NCI-H1105 (cell line): ENCODE data around the gene DCAF8.

Experiments used
- DNase-seq: peaks from one replicate; lab custom pipeline; 2025; lab: John Stamatoyannopoulos, UW

The DCAF8 gene

DNA sequence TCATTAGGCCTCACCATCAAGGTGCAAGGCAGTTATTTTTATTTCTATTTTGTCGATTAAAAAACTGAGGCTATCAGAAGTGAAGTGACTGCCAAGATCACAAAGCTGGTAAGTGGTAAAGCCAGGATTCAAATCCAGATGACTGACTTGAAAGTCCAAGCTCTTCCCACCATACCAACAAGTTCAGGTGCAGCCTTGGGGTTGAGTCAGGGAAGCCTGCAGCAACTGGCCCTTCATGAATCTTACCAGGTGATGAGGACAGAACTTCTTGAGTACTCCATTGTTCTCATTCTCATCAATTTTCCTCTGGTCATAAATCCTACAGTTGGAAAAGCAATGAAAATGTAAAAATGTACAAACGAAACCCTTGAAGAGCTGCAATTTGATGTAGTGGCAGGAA is 37.0 kb downstream of the DCAF8 start:
- no peak for DNase-seq

DNA sequence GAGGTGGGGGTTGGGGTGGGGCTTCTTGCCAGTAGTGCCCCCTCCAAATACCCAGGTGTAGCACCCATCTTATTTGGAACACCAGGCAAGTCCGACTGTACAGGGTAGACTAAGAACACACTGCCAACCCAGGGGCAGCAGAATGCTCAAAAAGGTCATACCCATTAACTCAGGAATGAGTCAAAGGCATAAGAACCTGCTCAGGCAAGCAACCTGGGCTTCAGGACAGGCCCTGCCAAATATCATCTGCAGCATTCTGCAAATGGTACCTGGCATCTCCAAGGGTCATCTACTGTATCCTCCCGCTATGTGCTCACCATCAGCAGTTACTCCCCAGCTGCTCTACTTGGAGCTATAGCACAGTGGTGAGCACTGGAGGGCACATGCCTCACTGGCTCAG is 37.7 kb downstream of the DCAF8 start:
- no peak for DNase-seq

DNA sequence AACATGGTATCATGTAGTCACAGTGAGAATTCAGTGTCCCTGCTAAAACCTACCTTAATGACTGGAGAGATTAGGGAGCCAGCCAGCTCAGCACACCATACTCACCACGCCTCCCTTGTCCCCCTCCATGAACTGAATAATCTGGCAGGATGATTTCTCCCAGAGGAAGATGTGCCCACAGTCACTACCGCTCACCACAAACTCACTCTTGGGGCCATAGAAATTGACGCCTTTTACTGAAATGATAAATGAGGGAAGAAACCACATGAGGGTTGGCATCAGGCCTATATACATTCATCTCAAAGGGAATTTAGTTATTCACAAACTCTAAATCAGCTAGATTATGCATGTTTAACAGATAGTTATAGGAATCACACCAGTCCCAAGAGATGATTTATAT is 39.8 kb downstream of the DCAF8 start:
- DNase-seq, result no peak

- DNase-seq, result no peak
Observed at GRCh38 chr1:160221089-160221488, 41.3 kb downstream of the DCAF8 start.

DNA sequence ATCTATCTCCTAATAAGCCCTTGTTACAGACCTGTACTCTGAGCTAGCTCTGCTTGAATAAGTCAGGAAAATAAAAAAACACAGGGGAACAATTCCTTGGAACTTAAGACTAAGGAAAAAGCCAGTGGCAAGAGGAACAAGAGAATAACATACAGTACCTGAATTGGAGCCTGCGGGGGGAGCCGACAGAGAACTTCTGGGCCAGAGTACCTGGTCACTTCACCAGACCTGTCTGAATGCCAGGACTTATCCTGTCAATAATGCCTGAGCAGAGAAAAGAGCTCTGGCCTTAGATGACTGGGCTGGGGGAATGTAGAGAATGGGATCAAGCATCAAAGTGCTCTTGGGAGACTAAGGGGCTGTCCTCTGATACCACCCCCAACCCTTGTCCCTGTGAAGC is 42.0 kb downstream of the DCAF8 start:
- no peak for DNase-seq

- no peak for DNase-seq
Observed at GRCh38 chr1:160219062-160219929, 43.1 kb downstream of the DCAF8 start.

DNA sequence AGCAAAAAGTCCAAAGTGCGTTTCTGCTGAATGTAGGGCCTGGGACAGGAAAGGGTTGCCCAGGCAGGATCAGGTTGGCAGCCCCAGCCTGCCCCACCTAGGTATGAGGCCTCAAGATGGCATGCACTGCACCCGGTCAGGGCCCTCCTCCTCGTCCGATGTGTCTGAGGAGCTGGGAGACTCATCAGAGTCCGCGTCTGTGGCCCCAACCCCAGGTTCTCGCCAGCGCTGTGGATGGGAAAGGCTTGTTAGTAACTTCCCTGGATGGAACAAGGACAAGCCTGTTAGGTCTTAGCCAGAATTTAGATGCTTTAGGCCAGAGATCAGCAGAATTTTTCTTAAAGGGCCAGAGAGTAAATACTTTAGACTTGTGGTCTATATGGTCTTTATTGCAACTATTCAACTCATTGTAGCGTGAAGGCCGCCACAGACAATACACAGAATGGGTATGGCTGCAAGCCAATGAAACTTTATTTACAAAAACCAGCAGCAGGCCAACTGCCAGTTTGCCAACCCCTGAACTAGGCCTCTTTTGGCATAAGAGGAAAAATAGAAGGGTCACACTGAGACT is 44.8 kb downstream of the DCAF8 start:
- DNase-seq, result peak; percentile 9

GRCh38 chr1:160216301-160216700 is 46.0 kb downstream of the DCAF8 start:
- DNase-seq, result no peak

DNA sequence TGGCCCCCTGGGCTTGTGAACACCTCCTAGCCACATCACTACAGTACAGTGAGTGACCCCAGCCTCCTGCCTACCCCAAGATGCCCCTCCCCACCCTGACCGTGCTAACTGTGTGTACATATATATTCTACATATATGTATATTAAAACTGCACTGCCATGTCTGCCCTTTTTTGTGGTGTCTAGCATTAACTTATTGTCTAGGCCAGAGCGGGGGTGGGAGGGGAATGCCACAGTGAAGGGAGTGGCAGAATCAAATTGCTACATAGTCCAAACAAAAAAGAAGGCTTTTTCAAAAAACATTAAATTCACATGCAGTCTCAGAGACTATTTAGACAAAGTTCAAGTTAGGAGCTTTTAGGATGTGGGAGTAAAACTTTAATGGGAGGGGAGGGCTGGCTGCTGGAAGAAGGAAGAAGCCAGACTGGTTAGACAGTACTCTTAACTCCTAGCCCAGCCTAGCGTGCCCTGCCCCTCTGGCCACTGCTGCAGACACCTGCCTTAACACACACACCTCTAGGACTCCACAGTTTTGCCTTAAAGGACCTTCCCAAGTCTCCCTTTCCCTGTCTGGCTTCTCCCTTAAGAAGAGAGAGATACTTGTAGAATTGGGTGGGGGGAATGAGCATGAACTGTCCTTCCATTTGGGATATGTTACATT is 47.7 kb downstream of the DCAF8 start:
- no peak for DNase-seq

DNA sequence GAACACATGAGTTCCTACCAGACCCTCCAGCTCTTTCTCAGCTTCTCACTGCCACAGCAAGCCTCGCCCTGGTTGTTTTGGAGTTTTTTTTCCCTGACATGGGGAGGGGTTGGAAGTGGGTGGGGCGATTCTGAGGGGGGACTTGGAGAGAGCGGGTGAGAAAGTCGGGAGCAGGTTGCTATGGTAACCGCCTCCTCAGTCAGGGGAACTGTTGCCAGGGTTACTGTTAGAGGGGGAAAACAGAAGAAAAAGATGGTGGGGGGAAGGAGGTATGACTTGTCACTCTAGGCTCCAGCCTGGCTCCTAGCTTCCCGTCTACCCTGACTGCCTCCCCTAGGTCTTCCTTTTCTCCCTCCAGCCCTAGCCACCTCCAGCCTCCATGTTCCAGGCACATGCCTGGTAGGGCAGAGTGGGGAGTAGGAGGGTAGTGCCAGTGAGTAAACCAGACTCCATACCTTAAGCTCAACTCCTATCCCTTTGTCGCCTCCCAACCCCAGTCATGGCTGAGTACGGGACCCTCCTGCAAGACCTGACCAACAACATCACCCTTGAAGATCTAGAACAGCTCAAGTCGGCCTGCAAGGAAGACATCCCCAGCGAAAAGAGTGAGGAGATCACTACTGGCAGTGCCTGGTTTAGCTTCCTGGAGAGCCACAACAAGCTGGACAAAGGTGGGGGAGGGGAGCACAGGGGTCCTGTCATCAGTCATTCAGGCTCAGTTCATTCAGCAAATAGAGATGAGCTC is 51.1 kb downstream of the DCAF8 start:
- DNase-seq, result peak; percentile 8

DNA sequence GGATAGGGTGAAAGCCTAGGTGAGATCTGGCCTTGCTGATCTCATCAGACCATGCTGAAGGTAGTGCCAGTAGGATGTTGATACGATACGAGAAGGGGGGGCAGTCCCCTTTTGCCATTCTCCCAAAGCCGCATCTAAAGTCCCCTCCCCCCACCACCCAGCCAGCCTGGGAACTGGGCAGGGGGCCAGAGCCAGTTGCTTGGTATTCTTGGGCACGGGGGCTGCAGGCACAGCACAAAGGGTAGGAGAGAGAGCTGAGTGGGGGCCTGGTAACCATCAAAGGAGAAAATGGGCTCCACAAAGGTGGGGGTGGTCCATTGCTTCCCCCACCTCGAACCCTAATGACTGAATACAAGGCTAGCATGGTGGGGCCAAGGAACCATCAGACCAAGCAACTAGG is 51.8 kb downstream of the DCAF8 start:
- no peak for DNase-seq

DNA sequence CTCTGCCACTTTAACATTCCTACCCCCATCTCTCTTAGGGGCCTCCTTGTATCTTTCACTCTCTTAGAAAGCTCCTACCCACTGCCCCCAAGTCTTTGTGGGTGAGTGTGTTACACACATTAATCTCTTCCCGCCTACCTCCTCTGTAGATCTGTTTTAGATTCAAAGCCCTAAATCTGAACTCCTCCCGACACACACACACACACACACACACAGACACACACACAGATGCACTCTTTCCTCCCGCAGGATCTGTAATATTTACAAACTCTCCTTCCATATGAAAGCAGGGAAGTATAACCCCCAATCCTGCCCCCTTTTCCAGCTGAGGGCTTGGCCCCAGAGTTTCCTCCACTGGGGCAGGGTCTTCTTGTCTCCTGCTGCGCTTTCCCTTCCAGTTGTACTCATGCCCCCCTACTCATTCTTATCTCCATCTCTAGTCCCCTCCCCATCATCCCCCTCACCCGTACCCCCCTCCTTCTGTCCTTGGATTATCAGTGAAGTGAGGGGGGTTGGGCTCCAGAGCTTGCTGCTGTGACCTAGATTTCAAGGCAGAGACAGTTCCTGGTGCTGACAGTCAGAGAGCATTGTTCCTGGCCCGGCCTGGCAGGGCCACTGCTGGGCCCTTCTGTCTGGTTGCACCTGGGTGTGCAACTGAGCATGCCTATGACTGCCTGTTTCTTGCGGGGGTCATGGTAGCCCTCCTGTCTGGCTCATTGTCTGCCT is 52.9 kb downstream of the DCAF8 start:
- no peak for DNase-seq

- DNase-seq, result no peak
Observed at GRCh38 chr1:160208557-160209320, 53.6 kb downstream of the DCAF8 start.

DNA sequence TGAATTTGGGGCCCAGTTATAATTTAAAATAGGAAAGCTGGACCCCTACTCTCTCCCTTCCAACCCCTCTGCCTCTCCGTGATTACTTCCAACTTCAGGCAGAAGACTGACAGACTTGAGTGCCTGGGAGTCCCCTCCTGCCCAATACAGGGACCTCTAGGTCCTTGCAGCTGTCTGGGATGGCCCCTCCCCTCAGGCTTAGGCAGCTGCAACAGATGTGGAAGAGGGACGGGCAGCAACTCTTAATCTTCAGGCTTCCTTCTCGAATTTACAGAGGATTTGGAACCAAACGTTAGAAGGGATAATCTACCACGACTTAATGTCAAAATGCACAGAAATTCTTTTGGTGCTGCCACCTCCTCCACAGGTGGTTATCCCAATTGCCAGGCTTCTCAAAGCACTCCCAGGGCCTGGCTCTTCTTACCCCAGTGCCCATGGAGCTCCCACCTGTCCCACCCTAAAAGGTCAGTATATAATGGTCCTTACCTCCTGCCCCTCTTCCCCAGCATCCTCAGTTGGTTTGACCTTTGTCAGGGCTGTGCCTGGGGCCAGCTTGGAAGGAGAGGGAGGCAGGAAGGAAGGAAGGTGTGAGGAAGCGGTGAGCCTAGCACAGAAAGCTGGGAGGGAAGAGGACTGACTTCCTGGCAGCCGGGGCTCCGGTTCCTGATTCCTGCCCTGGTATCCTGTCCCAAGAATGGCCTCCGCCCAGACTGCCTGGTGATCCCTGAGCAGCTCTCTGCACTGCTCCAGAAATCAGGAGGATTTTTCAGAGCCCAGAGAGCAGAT is 54.4 kb downstream of the DCAF8 start:
- DNase-seq, result no peak

DNA sequence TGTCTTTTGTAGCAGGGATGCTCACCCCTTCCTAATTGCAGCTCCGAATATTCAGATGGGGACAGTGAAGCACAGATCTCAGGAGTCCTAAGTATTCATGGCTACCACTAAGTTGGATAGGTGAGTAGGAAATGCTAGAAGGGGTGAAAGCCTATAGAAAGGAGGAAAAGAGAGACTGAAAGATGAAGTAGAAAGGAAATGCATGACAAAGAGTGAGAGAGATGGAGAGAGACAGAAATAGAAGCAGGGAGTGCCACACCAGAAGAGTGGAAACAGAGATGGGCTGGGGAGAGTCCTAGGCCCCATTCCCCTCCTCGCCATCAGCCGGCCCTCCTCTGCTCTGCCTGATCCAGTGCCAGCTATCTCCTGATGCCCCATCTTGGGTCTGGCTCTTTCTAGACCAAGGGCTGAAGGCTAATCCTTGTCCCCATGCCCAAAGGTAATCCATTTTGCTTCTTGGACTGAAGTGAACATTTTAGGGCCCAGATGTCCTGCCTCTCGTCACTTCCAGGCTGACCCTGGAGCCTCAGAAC is 55.2 kb downstream of the DCAF8 start:
- DNase-seq, result no peak

GRCh38 chr1:160206421-160207117 is 55.8 kb downstream of the DCAF8 start:
- no peak for DNase-seq

DNA sequence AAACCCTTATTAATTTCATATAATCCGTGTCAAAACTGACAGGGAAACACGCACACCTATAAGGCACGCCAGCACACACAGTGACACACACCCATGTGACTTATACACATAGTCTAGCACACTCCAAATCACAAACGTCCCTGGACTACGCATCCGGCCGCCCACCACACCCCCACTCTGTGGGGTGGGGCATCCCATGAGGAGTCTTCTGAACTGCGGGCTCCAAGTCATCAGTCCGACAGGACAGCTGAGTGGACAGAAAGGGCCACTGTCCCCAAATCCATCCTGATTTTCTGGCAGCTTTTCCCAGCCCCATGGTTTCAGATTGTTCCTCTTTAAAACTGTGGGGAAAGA is 56.3 kb downstream of the DCAF8 start:
- no peak for DNase-seq

DNA sequence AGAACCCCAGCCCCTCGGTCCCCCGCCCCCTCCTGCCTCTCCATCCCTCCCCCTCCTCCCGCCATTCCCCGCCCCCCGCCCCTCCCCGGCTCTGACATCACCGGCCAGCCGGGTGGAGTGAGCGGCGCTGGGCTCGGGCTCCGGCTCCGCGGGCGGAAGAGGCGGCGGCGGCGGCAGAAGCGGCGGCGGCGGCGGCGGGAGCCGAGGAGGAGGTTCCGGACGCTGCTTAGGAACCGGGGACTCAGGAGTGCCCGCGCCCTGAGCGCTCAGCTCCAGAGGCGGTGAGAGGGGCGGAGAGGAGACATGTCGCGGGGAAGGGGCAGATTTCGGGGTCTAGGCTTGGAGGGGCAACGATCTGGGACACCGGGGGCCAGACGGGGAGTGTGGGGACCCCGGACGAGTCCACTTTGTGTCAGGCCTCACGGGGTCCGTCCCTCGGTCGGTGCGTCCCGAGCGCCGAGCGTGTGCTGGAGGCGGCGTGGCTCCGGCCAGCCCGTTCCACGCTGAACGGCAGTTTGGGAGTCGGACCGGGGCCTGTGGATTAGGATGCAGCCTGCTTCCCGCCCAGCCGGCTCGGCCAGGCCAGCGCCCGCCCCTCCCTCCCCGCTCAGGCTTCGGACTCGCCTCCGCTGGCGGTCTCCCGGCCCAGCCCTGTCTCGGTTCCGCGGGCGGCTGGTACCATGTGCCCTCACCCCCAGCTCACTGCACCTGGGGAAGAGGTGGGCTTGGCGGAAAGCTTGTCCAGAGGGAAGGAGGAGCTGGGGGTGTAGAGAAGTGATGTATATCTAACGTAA is 56.9 kb downstream of the DCAF8 start, which contains the start of gene PEA15:
Gene PEA15 (plus strand): TSS at position 143 of the 794 bp plus-strand sequence. CDS start 6,161 bp downstream, outside the sequence.
- DNase-seq, result peak; percentile 66
